ENCODE results near the gene NTNG1.
"Not testable (repeated sequence)": the region's sequence is repeated elsewhere in the genome, so short reads cannot be mapped to it uniquely, and the experiment has no call there.

NTNG1 gene

GRCh38 chr1:107147843-107148242 is 7.0 kb downstream of the NTNG1 start:
- DNase-seq, result no peak

DNA sequence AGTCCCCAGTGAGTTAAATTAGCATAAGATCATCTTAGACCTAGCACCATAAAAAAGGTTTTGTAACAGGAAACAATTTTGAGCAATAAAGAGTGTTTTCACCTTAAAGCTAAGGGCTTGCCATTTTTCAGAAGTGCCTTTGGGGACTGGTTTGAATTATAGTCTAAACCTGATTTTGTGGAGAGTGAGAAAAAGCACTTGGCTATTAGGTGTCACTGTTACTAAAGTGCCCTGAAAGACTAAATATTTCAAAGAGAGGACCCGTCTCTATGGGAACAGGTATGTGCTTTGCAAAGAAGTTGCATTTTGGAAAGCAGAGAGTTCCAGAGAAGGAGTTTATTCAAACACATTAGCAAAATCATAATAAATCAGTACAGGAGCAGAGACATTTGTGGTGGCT is 9.1 kb downstream of the NTNG1 start:
- DNase-seq, result no peak

GRCh38 chr1:107151295-107151694 is 10.5 kb downstream of the NTNG1 start:
- DNase-seq, result no peak

DNA sequence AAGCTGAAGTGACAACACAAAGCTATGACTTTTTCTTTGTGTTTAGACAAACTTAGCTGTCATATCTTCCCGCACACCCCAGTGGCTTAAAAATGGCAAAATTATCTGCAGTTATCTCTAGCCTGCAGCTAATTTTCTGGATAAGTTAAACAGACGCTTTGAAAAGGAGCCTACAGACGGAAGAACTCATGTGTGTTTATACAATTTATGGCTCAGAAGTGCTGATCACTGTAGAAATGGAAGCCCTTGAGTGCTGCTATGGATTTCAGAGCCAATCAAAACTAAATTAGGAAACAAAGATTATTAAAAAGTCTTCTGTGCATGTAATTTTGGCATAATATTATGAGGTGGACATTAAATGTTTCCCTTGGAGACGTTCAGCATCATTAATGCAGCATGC is 11.6 kb downstream of the NTNG1 start:
- no peak for DNase-seq

DNA sequence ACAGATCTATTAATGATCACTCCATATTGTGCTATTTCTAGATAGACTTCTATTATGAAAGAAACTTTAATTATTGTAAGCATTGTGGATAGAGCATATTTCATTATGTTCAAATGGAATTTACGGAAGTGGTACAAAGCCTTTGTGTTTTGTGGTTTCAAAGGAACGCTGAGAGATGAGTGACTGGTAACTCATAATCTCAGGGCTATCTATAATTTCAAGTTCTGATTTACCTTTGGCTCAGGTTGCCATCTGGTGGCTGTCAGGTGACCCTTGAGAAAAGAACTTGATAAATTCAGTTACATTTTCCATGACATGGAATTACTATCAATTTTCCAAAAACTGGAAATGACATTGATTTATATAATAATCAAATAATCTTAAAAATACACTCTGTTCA is 12.2 kb downstream of the NTNG1 start:
- no peak for DNase-seq

- no peak for DNase-seq
These were observed 17.7 kb downstream of the NTNG1 start for GRCh38 chr1:107158496-107158895.

GRCh38 chr1:107158991-107159390 is 18.2 kb downstream of the NTNG1 start:
- DNase-seq, result no peak

- DNase-seq, result no peak
These were observed 21.9 kb downstream of the NTNG1 start for GRCh38 chr1:107162745-107163144.

DNA sequence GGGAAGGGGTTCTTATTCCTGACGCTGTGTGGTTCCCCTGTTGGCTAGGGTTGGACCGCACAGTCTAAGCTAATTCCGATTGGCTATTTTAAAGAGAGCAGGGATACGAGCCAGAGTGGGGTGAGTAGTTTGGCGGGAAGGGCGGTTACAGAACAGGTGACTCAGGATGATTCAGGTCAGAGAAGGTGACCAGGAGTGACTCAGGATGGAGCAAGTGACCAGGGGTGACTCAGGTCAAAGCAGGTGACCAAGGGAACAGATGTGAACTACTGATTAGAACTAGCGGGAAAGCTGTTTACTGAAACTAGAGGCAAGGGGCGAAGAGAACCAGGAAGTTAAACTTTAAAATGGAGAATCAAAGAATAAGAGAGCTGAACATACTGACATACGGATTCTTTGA is 24.1 kb downstream of the NTNG1 start:
- DNase-seq, result not testable (repeated sequence)

DNA sequence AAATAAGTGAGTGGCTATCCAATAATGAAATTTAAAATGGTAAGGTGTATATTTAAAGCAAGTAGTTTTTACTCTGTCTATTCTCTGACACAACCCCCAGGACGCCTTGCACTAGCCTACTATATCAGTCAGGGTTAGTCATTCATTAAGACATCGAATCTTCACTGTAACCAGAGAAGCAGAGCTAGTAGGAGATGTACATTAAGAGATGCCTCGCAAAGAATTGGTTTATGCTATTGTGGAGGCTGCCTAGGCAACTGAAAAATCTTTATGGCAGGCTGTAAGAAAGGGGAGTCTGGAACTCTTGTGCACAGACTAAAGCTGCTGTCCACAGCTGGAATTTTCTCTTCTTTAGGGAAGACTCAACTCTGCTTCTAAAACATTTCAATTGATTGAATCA is 28.8 kb downstream of the NTNG1 start:
- DNase-seq, result no peak

GRCh38 chr1:107171333-107171732 is 30.5 kb downstream of the NTNG1 start:
- no peak for DNase-seq

DNA sequence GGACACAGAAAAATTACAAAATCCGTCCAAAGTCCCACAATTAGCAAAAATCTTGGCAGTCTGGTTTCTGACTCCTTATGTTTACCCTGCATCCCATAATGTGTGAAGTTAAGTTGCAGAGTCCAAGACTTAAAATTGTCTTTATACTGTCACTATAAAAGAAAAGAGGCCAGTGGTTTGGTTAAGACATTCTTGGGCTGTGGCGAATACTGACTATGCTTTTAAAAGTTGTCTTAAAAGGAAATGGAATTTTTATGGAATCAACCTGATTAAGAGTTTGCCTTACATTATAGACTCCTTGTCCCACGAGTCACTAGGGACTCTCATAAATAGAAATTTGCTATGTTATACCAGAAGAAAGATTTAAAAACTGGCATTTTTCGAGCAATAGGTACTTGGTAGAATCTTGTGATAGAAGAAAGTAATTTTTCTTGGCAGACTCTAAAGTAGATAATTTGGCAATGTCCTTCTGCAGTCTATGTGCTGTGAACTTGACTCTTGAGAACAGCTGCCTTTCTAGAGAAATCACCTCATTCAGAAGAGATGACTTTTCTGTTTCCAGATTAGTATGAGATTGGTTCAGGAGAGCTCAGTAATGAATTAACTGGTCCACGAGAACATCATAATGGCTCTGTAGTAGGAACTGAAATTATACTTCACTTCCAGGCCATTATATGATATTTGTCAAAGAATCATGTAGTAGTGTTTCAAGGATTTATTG is 31.8 kb downstream of the NTNG1 start:
- no peak for DNase-seq

- no peak for DNase-seq
These were observed 34.5 kb downstream of the NTNG1 start for GRCh38 chr1:107175102-107175909.

- DNase-seq, result no peak
These were observed 40.6 kb downstream of the NTNG1 start for GRCh38 chr1:107181253-107181969.

- no peak for DNase-seq
These were observed 42.2 kb downstream of the NTNG1 start for GRCh38 chr1:107183011-107183410.

DNA sequence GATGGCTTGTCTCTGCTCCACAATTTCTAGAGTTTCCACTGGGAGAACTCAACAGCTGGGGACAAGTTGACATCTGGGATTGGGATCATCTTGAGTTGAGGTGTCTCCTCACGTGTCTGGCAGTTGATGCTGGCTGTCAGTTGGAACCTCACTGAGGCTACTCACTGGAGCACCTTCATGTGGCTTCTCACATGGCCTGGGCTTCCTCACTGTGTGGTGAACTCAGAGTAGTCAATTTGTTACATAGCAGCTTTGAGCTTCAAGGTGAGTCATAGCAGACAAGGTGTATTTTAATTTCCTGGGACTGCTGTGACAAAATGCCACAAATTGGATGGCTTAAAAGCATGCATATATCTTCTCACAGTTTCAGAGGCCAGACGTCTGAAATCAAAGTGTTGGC is 44.0 kb downstream of the NTNG1 start:
- DNase-seq, result no peak

DNA sequence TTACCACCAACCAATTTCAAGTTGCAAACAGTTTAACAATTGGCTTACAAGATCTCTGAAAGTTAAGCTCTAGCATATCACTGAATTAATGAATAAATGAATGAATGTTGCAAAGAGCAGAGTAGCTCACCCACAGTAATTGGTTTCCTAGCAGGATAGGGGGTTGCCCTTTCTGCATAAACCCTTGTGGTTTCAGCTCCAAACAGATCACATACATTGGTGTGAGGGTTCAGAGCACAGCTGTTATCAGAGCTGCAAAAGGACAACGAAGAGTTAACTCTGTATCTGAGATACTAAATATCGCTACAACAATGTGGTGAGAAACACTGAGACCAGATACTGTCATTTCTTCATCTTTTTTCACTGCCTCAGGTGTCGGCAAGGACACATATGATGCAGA is 46.6 kb downstream of the NTNG1 start:
- DNase-seq, result no peak

GRCh38 chr1:107188160-107188559 is 47.3 kb downstream of the NTNG1 start:
- DNase-seq, result no peak

DNA sequence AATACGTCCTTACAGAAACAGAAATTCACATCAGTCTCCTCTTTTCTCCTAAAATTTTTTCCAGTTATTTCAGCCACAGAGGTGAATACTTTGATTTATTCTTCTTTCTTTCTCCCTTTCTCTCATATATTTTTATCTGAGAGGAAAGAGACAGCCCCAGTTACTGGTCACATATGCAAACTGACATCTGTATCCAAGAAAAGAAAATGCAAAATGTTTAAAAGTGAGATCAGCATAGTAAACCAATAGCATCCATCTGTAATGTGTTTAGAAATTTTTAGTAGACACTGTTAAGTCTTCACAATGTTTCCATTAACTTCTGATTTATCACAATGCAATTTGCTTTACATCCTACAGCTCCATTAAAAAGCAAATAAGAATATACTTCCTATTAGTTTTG is 53.5 kb downstream of the NTNG1 start:
- DNase-seq, result no peak

- no peak for DNase-seq
These were observed 54.6 kb downstream of the NTNG1 start for GRCh38 chr1:107195476-107195875.

- DNase-seq, result no peak
These were observed 56.2 kb downstream of the NTNG1 start for GRCh38 chr1:107196973-107197562.

- no peak for DNase-seq
These were observed 57.7 kb downstream of the NTNG1 start for GRCh38 chr1:107198561-107198960.

GRCh38 chr1:107200631-107201030 is 59.8 kb downstream of the NTNG1 start:
- no peak for DNase-seq

Data from CD4-positive, alpha-beta T cell treated with Interleukin-17A for 4 hours (primary cell).